Measurements from ENCODE around the gene FBXO45. TPM values are rescaled to one million over a fixed set of nuclear protein-coding genes. Genes with fewer than 3 reads are reported as not detected.

Gene FBXO45
- total and polyA plus RNA-seq, 2 of the 13 experiments (the other 11 are each of a cell fraction or from before 2014, with no cell fraction given): 7.0 to 12.1 TPM

GRCh38 chr3:196632046-196632751 lies 63.7 kb downstream of the FBXO45 start (continued):
- TF ChIP-seq REST (IDR thresholded peaks at IDR 0.05; ENCODE audit: borderline replicate concordance in 1 of 2, low read depth in 1 of 2, low read length in 2 of 2): no peak

GRCh38 chr3:196633555-196634151 lies 65.2 kb downstream of the FBXO45 start:
- H2AFZ ChIP-seq (ENCODE audit: low read length): no peak overlapping the region
- CTCF ChIA-PET (ENCODE audit: low intra/inter-chr PET ratio, low total read pairs): no interaction called here
- TF ChIP-seq POLR2A (IDR thresholded peaks at IDR 0.05; ENCODE audit: insufficient read depth in 1 of 2, low read depth in 2 of 2, low read length in 2 of 2) (no peak), FLYWCH1 (CRISPR knock-in tag; IDR thresholded peaks at IDR 0.05) (no peak), ZNF687 (CRISPR knock-in tag; IDR thresholded peaks at IDR 0.05) (peak; percentile 49), E2F5 (CRISPR knock-in tag; conservative IDR thresholded peaks at IDR 0.05) (no peak), ZBTB1 (CRISPR knock-in tag; IDR thresholded peaks at IDR 0.05; ENCODE audit: borderline replicate concordance) (no peak), BRD4 (CRISPR knock-in tag; IDR thresholded peaks at IDR 0.05) (no peak), CBX2 (IDR thresholded peaks at IDR 0.05; ENCODE audit: low read depth, low read length) (no peak), CBX2 (CRISPR knock-in tag; IDR thresholded peaks at IDR 0.05; ENCODE audit: low read depth) (no peak), ZNF558 (CRISPR knock-in tag; IDR thresholded peaks at IDR 0.05; ENCODE audit: borderline replicate concordance) (no peak), RFX1 (IDR thresholded peaks at IDR 0.05) (no peak), TARDBP (CRISPR knock-in tag; IDR thresholded peaks at IDR 0.05) (no peak), ETV5 (CRISPR knock-in tag; IDR thresholded peaks at IDR 0.05; ENCODE audit: borderline replicate concordance) (peak; percentile 14; the same call in 1 of the 2 replicates), SIX4 (CRISPR knock-in tag; IDR thresholded peaks at IDR 0.05) (no peak), ZBTB7B (CRISPR knock-in tag; IDR thresholded peaks at IDR 0.05) (no peak)

More at GRCh38 chr3:196633555-196634151, 65.2 kb downstream of the FBXO45 start:
- H3K9me3 ChIP-seq (ENCODE audit: low read length): no peaks in the 10 kb centered on the region
- H4K20me1 ChIP-seq (ENCODE audit: insufficient read depth, low read length): no peaks in the 10 kb centered on the region
- no peak overlapping the region; a peak in 2 of 6 replicates for H3K4me3 ChIP-seq (replicated peaks in 1 of 3; ENCODE audit: insufficient read depth in 1 of 3, low read depth in 2 of 3, low read length in 3 of 3)
- in situ Hi-C loops (cut with HindIII; ENCODE audit: extremely low pct_ligation_motif_present, low pct_unique_long_range_greater_than_20kb): no loop called here
- peak overlapping the region; percentile 92 for H3K4me2 ChIP-seq (ENCODE audit: low read depth, low read length)
- POLR2A ChIA-PET: no interaction called here
- H3K79me2 ChIP-seq (ENCODE audit: insufficient read depth, low read length): no peaks in the 10 kb centered on the region
- FAIRE-seq (no peak), DNase-seq (ENCODE audit: low spot score) (no peak), ATAC-seq (no peak; the same call in 2 of the 3 replicates)
- peaks cover 2 to 14% of the 10 kb centered on the region in 2 experiments; a peak in 4 of 5 replicates for H3K27me3 ChIP-seq (ENCODE audit: control insufficient read depth in 1 of 2, insufficient read depth in 2 of 2, low read length in 2 of 2)
- BruUV-seq (replicated peaks): no TSS peak
- intact Hi-C loops (cut with micrococcal nuclease; ENCODE audit: unreplicated experiment): no loop called here
- no peak overlapping the region for H3K27ac ChIP-seq (ENCODE audit: extremely low read length, insufficient read depth, low read length)
- 58% methylated on average over 10 of the region's 12 CpGs for WGBS (ENCODE audit: low lambda C conversion rate)
- H3K36me3 ChIP-seq (replicated peaks in 1 of 2; ENCODE audit: control insufficient read depth in 1 of 2, insufficient read depth in 2 of 2, low read length in 2 of 2): no peaks in the 10 kb centered on the region
- H3K9ac ChIP-seq (ENCODE audit: insufficient read depth, low read depth, low read length): no peak overlapping the region
- H3K4me1 ChIP-seq (ENCODE audit: insufficient read depth, low read length): peaks cover 39% of the 10 kb centered on the region
